Measurements from ENCODE around the gene TREX2. TPM values are rescaled to one million over a fixed set of nuclear protein-coding genes. Genes with fewer than 3 reads are reported as not detected.

Gene TREX2
- total RNA-seq, 1 experiment from 2014 or later, result 2.9 TPM

DNA sequence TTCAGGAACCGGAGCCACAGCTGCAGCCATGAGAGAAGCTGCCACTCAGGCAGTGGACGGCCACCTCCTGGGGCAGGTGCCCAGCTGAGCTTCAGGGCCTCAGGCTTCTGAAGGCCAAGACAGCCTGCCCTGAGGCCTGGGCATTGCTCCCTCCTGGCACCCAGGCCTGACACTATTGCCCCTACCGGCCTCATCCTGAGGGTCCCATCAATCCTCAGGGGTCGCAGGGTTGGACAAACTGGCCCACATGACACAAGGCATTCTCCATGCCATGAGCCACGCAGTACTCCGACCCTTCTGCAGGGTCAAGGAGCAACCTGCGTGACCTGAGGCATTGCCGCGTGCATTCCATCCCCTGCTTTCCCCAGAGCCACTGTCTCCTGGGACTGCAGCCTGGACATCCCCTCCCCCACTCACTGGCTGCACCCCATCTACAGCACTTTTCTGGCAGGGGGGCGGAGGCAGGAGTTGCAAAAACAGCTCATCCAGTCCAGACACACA, 37.6 kb downstream of the TREX2 start:
- H3K4me3 ChIP-seq (replicated peaks in 1 of 2; ENCODE audit: low read depth in 1 of 2, low read length in 2 of 2), result no peak overlapping the region
- TF ChIP-seq SIN3A (IDR thresholded peaks at IDR 0.05; ENCODE audit: low read depth) (no peak), ZFX (IDR thresholded peaks at IDR 0.05) (no peak), EZH2 (IDR thresholded peaks at IDR 0.05) (no peak), EGR1 (IDR thresholded peaks at IDR 0.05; ENCODE audit: low read depth) (no peak), TCF7L2 (IDR thresholded peaks at IDR 0.05; ENCODE audit: borderline replicate concordance, extremely low read depth, insufficient read depth, insufficient read length) (no peak), EZH2phosphoT487 (IDR thresholded peaks at IDR 0.05; ENCODE audit: borderline replicate concordance) (no peak), CEBPB (IDR thresholded peaks at IDR 0.05; ENCODE audit: low read depth) (no peak), MAX (IDR thresholded peaks at IDR 0.05) (no peak)
- TF ChIP-seq, protein P1, sequence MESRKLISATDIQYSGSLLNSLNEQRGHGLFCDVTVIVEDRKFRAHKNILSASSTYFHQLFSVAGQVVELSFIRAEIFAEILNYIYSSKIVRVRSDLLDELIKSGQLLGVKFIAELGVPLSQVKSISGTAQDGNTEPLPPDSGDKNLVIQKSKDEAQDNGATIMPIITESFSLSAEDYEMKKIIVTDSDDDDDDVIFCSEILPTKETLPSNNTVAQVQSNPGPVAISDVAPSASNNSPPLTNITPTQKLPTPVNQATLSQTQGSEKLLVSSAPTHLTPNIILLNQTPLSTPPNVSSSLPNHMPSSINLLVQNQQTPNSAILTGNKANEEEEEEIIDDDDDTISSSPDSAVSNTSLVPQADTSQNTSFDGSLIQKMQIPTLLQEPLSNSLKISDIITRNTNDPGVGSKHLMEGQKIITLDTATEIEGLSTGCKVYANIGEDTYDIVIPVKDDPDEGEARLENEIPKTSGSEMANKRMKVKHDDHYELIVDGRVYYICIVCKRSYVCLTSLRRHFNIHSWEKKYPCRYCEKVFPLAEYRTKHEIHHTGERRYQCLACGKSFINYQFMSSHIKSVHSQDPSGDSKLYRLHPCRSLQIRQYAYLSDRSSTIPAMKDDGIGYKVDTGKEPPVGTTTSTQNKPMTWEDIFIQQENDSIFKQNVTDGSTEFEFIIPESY (IDR thresholded peaks at IDR 0.05; ENCODE audit: extremely low read depth, insufficient replicate concordance, low read length), result no peak
- TF ChIP-seq, protein P2, sequence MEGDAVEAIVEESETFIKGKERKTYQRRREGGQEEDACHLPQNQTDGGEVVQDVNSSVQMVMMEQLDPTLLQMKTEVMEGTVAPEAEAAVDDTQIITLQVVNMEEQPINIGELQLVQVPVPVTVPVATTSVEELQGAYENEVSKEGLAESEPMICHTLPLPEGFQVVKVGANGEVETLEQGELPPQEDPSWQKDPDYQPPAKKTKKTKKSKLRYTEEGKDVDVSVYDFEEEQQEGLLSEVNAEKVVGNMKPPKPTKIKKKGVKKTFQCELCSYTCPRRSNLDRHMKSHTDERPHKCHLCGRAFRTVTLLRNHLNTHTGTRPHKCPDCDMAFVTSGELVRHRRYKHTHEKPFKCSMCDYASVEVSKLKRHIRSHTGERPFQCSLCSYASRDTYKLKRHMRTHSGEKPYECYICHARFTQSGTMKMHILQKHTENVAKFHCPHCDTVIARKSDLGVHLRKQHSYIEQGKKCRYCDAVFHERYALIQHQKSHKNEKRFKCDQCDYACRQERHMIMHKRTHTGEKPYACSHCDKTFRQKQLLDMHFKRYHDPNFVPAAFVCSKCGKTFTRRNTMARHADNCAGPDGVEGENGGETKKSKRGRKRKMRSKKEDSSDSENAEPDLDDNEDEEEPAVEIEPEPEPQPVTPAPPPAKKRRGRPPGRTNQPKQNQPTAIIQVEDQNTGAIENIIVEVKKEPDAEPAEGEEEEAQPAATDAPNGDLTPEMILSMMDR (IDR thresholded peaks at IDR 0.05 in 2 of 3, conservative IDR thresholded peaks at IDR 0.05 in 1 of 3; ENCODE audit: borderline replicate concordance in 1 of 3, insufficient read depth in 1 of 3, low read depth in 2 of 3, low read length in 2 of 3), result no peak
- RAD21 ChIA-PET (ENCODE audit: low non-redundant PET in 1 of 2, low total read pairs in 2 of 2, uncharacterized antibody in 2 of 2, unreplicated experiment in 2 of 2), result no interaction called here
- ATAC-seq, result no peak
- H4K20me1 ChIP-seq (ENCODE audit: insufficient read depth), result no peaks in the 10 kb centered on the region
- intact Hi-C loops (cut with micrococcal nuclease), result no loop called here
- H3K79me2 ChIP-seq (ENCODE audit: insufficient read depth, low read length), result no peaks in the 10 kb centered on the region
- no peaks in the 10 kb centered on the region for H3K9me3 ChIP-seq (ENCODE audit: control insufficient read depth in 1 of 2, insufficient read depth in 1 of 2, low read depth in 1 of 2, low read length in 2 of 2)
- DNase-seq (ENCODE audit: low read depth, low spot score), result no peak
- POLR2A ChIA-PET, result no interaction called here
- H3K9me2 ChIP-seq (ENCODE audit: insufficient read depth), result no peaks in the 10 kb centered on the region
- H3K27ac ChIP-seq (ENCODE audit: low read depth, low read length), result no peak overlapping the region
- no peak overlapping the region for H2AFZ ChIP-seq (ENCODE audit: low read depth, low read length, poor library complexity, severe bottlenecking)
- H3K4me1 ChIP-seq (ENCODE audit: control insufficient read depth in 1 of 2, insufficient read depth in 2 of 2, low read length in 2 of 2), result no peaks in the 10 kb centered on the region
- BruUV-seq (replicated peaks), result no TSS peak
- CTCF ChIA-PET, result no interaction called here
- H3K36me3 ChIP-seq (ENCODE audit: control insufficient read depth in 1 of 2, insufficient read depth in 2 of 2, low read length in 2 of 2), result no peaks in the 10 kb centered on the region
- H3K4me2 ChIP-seq (ENCODE audit: low read length), result no peak overlapping the region
- H3K27me3 ChIP-seq (ENCODE audit: insufficient read depth, low read length), result no peaks in the 10 kb centered on the region
- no peak overlapping the region for H3K9ac ChIP-seq (ENCODE audit: low read length)
